Upper lobe of left lung (tissue), 6 donors: Measurements from ENCODE around the gene AP1S3. TPM values are rescaled to one million over a fixed set of nuclear protein-coding genes. Genes with fewer than 3 reads are reported as not detected.
"Not testable (repeated sequence)": the region's sequence is repeated elsewhere in the genome, so short reads cannot be mapped to it uniquely, and the experiment has no call there.

Experiments used
- ATAC-seq, 2 donors: fragments of 200-7000 bp; cut with Tn5 transposase; one replicate each; pipeline ENCODE4 v1.9.1; 2022; ENCODE audit warnings: mild to moderate bottlenecking in 2 of 2, moderate library complexity in 2 of 2; ENCODE audit not compliant: low FRiP score in 2 of 2
- DNase-seq, 2 donors: peaks; one replicate each; pipeline ENCODE4 v3.0.0-alpha.2; 2019 to 2020
- H3K27ac ChIP-seq, 4 donors: fragments of 200-600 bp; sonication (generic); one replicate each; pipeline ENCODE4 v1.5.1; 2016 to 2019
- H3K27me3 ChIP-seq, 4 donors: fragments of 200-600 bp; sonication (generic); one replicate each; pipeline ENCODE4 v1.5.1; 2017 to 2019
- H3K36me3 ChIP-seq, 4 donors: fragments of 200-600 bp; sonication (generic); one replicate each; pipeline ENCODE4 v1.5.1; 2016 to 2019
- H3K4me1 ChIP-seq, 4 donors: fragments of 200-600 bp; sonication (generic); one replicate each; pipeline ENCODE4 v1.5.1; 2018 to 2019
- H3K4me3 ChIP-seq, 4 donors: fragments of 200-600 bp; sonication (generic); one replicate each; pipeline ENCODE4 v1.5.1; 2017 to 2019; ENCODE audit warnings: mild to moderate bottlenecking in 2 of 4, moderate library complexity in 1 of 4
- H3K9me3 ChIP-seq, 4 donors: fragments of 200-600 bp; sonication (generic); one replicate each; pipeline ENCODE4 v1.5.1; 2018 to 2019
- CTCF ChIP-seq, 6 experiments: fragments of 450-650 bp in 4 of 6; fragments of 200-600 bp in 2 of 6; sonication (generic) in 2 of 6; IDR thresholded peaks; one replicate each; pipeline ENCODE4 v1.5.1; 2016 to 2019; ENCODE audit warnings: antibody characterized with exemption in 6 of 6
- EP300 ChIP-seq, 4 donors: sonication (generic); formaldehyde crosslinking; IDR thresholded peaks; one replicate each; pipeline ENCODE4 v1.5.1; 2017; ENCODE audit warnings: antibody characterized with exemption in 4 of 4, control low read depth in 2 of 4
- POLR2A ChIP-seq, 4 donors: fragments of 450-650 bp; IDR thresholded peaks; one replicate each; pipeline ENCODE4 v1.5.1; 2016 to 2017; ENCODE audit warnings: antibody characterized with exemption in 4 of 4, mild to moderate bottlenecking in 2 of 4
- POLR2AphosphoS5 ChIP-seq, 2 donors: sonication (generic); formaldehyde crosslinking; IDR thresholded peaks; one replicate each; pipeline ENCODE4 v1.5.1; 2017; ENCODE audit warnings: antibody characterized with exemption in 2 of 2
- WGBS, 2 donors: methylation state at CpG; one replicate each; pipeline ENCODE4 v1.1.5; 2017 to 2018; 5-methylcytosine and 5-hydroxymethylcytosine counted together
- total RNA-seq, 6 donors: library from RNA; depleted of rRNA in 4 of 6; stranded (reverse); fragments of >200 nt in 4 of 6; gene quantifications; one replicate each; pipeline versions ENCODE4 v1.1.0 to v1.2.1, GENCODE V29; 2016 to 2021
- donor health status: DM: no; HTN: no; CAD: no; lungs with moderate emphysema.
- donor health status: DM: no; HTN: yes; CAD: no; lungs with severe emphysema.

AP1S3 gene
- total RNA-seq, 6 donors from 2014 or later: 2.1 to 23.2 (median 11.5) TPM

DNA sequence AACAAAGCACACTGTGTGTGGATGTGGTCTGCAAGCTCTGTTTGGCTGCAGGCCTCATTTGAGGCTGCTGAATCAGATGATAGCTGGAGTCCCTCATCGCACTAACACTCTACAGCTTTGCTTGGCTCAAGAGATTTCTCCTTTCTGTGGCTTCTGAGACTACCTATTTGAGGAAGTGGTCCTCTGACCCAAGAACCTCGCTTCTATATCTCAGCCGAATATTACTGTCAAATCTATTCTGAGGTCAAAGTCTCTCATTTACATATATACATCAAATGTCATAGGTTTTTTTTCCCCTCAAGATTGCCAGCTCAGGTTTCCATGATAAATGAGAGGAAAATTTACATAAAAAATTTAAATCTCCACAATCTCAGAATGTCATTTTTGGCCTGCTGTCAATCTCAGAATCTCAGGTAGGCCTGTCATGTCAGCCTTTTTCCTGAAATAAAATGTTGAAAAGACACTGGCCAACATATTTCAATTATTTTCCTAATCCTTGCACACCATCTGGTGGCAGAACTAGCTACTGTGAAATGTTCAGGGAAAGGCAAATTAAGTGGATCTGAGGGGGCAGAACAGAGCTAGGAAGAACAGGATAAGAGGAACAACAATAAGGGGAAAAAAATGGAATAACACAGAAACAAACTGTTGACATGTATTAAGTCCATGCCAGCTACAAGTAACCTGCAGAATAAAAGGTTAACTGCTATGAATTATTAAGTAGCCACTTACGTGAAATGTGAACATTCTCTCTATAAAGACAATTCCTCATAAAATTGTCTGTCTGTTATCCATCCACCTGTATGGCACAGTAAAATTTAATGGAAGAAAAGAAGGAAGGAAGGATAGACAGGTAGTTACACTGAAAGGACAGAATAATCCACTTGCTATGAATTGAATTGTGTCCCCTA is 39.3 kb downstream of the AP1S3 start:
- no peaks in the 10 kb centered on the region for H3K9me3 ChIP-seq
- no peak overlapping the region for H3K4me3 ChIP-seq
- ATAC-seq: peak in 1 of 2 donors; percentile 76
- no peak for DNase-seq
- peak overlapping the region in 2 of 4 donors; percentile 10 to 21 for H3K27ac ChIP-seq
- H3K27me3 ChIP-seq: no peaks in the 10 kb centered on the region
- TF ChIP-seq POLR2AphosphoS5 (IDR thresholded peaks at IDR 0.05): no peak
- TF ChIP-seq CTCF (IDR thresholded peaks at IDR 0.05): peak in 5 of 6 experiments; percentile 29 to 68 (median 42)
- WGBS, 2 donors: 72 to 80% methylated on average over 4 of the region's 4 CpGs
- no peaks in the 10 kb centered on the region for H3K36me3 ChIP-seq
- no peaks in the 10 kb centered on the region for H3K4me1 ChIP-seq

DNA sequence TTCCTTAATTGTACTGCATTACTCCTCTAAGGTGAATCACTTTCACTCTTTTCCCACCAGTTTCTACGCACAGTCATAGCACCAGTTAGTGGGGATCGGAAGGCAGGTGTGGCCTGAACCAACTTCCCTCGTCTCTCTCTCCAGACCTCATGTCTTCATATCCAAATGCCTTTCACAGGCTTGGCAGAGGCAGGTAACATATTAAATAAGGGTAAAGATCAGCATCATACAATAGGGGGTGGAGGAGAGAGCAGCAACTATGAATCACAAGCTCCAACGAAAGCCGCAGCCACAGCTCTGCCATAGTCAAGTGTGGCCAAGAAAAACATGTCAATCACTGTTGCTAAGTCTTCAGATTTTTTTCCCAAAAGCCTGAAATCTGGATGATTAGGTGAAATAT is 40.3 kb downstream of the AP1S3 start:
- H3K9me3 ChIP-seq: no peaks in the 10 kb centered on the region
- WGBS, 2 donors: 88 to 97% methylated on average over 5 of the region's 5 CpGs
- DNase-seq (no peak), ATAC-seq (no peak)
- no peak overlapping the region for H3K4me3 ChIP-seq
- H3K27me3 ChIP-seq: no peaks in the 10 kb centered on the region
- TF ChIP-seq CTCF (IDR thresholded peaks at IDR 0.05): no peak
- no peaks in the 10 kb centered on the region for H3K4me1 ChIP-seq
- H3K36me3 ChIP-seq: no peaks in the 10 kb centered on the region
- H3K27ac ChIP-seq: no peak overlapping the region

GRCh38 chr2:223789423-223789822 is 48.0 kb downstream of the AP1S3 start:
- DNase-seq (no peak), ATAC-seq (no peak)
- TF ChIP-seq POLR2AphosphoS5 (IDR thresholded peaks at IDR 0.05): no peak
- Histone ChIP-seq H3K36me3 (no peaks in the 10 kb centered on the region), H3K4me1 (no peaks in the 10 kb centered on the region), H3K4me3 (no peak overlapping the region), H3K27ac (no peak overlapping the region), H3K27me3 (no peaks in the 10 kb centered on the region), H3K9me3 (no peaks in the 10 kb centered on the region)
- WGBS, 2 donors: 95 to 97% methylated on average over 6 of the region's 6 CpGs

- ATAC-seq (no peak), DNase-seq (no peak)
- no peaks in the 10 kb centered on the region for H3K4me1 ChIP-seq
- no peaks in the 10 kb centered on the region for H3K9me3 ChIP-seq
- TF ChIP-seq POLR2AphosphoS5 (IDR thresholded peaks at IDR 0.05) (no peak), EP300 (IDR thresholded peaks at IDR 0.05) (no peak), POLR2A (IDR thresholded peaks at IDR 0.05) (no peak), CTCF (IDR thresholded peaks at IDR 0.05) (no peak)
- no peaks in the 10 kb centered on the region for H3K27me3 ChIP-seq
- H3K36me3 ChIP-seq: no peaks in the 10 kb centered on the region
- no peak overlapping the region for H3K27ac ChIP-seq
- H3K4me3 ChIP-seq: no peak overlapping the region
Measured at GRCh38 chr2:223788826-223789225, 48.6 kb downstream of the AP1S3 start.

GRCh38 chr2:223788106-223788505 is 49.3 kb downstream of the AP1S3 start:
- ATAC-seq, H3K4me1 ChIP-seq, DNase-seq, H3K27me3 ChIP-seq, H3K9me3 ChIP-seq, H3K27ac ChIP-seq, H3K36me3 ChIP-seq, H3K4me3 ChIP-seq: not testable (repeated sequence)
- 94 to 95% methylated on average over 10 of the region's 10 CpGs for WGBS, 2 donors

- no peaks in the 10 kb centered on the region for H3K9me3 ChIP-seq
- ATAC-seq (no peak), DNase-seq (no peak)
- TF ChIP-seq CTCF (IDR thresholded peaks at IDR 0.05): no peak
- TF ChIP-seq POLR2AphosphoS5 (IDR thresholded peaks at IDR 0.05): no peak
- TF ChIP-seq EP300 (IDR thresholded peaks at IDR 0.05): no peak
- no peak for TF ChIP-seq POLR2A (IDR thresholded peaks at IDR 0.05)
- H3K4me1 ChIP-seq: no peaks in the 10 kb centered on the region
- no peak overlapping the region for H3K27ac ChIP-seq
- no peaks in the 10 kb centered on the region for H3K36me3 ChIP-seq
- no peak overlapping the region for H3K4me3 ChIP-seq
- WGBS, 2 donors: 86 to 97% methylated on average over 2 of the region's 2 CpGs
- H3K27me3 ChIP-seq: no peaks in the 10 kb centered on the region
Measured at GRCh38 chr2:223787358-223787757, 50.0 kb downstream of the AP1S3 start.
